Loucy (cell line): ENCODE measurements around the gene TMEM170A.

Experiments used
- H2AFZ ChIP-seq: fragments of 200-600 bp; sonication (generic); 2 replicates; pipeline ENCODE4 v1.6.0; 2016; ENCODE audit warnings: antibody characterized with exemption, mild to moderate bottlenecking, low read length, moderate library complexity
- H3F3A ChIP-seq: fragments of 200-600 bp; 2 replicates; pipeline ENCODE4 v1.6.0; 2016; ENCODE audit warnings: antibody characterized with exemption, low read depth, mild to moderate bottlenecking
- H3K27me3 ChIP-seq: fragments of 200-600 bp; sonication (generic); 2 replicates; pipeline ENCODE4 v1.6.1; 2014; ENCODE audit warnings: low read length, mild to moderate bottlenecking; ENCODE audit not compliant: insufficient read depth, poor library complexity, severe bottlenecking
- H3K36me3 ChIP-seq: fragments of 200-600 bp; sonication (generic); 2 replicates; pipeline ENCODE4 v1.6.1; 2016; ENCODE audit warnings: low read length; ENCODE audit not compliant: insufficient read depth
- H3K4me1 ChIP-seq: fragments of 200-600 bp; sonication (generic); 2 replicates; pipeline ENCODE4 v1.5.1; 2014; ENCODE audit warnings: low read length, mild to moderate bottlenecking; ENCODE audit not compliant: insufficient read depth, poor library complexity, severe bottlenecking
- H3K4me2 ChIP-seq: fragments of 200-600 bp; sonication (generic); 2 replicates; pipeline ENCODE4 v1.6.0; 2014; ENCODE audit warnings: antibody characterized with exemption, low read length, low read depth, mild to moderate bottlenecking; ENCODE audit not compliant: poor library complexity, severe bottlenecking
- H3K4me3 ChIP-seq: fragments of 200-600 bp; sonication (generic); 2 replicates; pipeline ENCODE4 v1.5.1; 2014; ENCODE audit warnings: low read length, mild to moderate bottlenecking, mixed read lengths; ENCODE audit not compliant: poor library complexity, severe bottlenecking
- H3K79me2 ChIP-seq: fragments of 200-600 bp; sonication (generic); 2 replicates; pipeline ENCODE4 v1.6.1; 2014; ENCODE audit warnings: low read length; ENCODE audit not compliant: insufficient read depth
- H3K9ac ChIP-seq: fragments of 200-600 bp; sonication (generic); 2 replicates; pipeline ENCODE4 v1.6.0; 2014; ENCODE audit warnings: mild to moderate bottlenecking, low read depth, low read length, moderate library complexity; ENCODE audit not compliant: poor library complexity, severe bottlenecking
- H3K9me2 ChIP-seq: fragments of 200-600 bp; sonication (generic); replicated peaks from 2 replicates; pipeline ENCODE4 v1.6.1; 2016; ENCODE audit warnings: low read depth, low read length, mixed read lengths
- H3K9me3 ChIP-seq: fragments of 200-600 bp; sonication (generic); 2 replicates; pipeline ENCODE4 v1.6.1; 2014; ENCODE audit warnings: mild to moderate bottlenecking, antibody characterized with exemption, low read length, low read depth; ENCODE audit not compliant: insufficient read depth
- H4K20me1 ChIP-seq: fragments of 200-600 bp; sonication (generic); 2 replicates; pipeline ENCODE4 v1.6.0; 2014; ENCODE audit warnings: antibody characterized with exemption, low read length, mild to moderate bottlenecking; ENCODE audit not compliant: insufficient read depth, poor library complexity, severe bottlenecking
- EZH2phosphoT487 ChIP-seq: fragments of 200-600 bp; IDR thresholded peaks from 2 replicates; pipeline ENCODE4 v1.6.1; 2018; ENCODE audit warnings: antibody characterized with exemption, mild to moderate bottlenecking, moderate library complexity, borderline replicate concordance
- TF ChIP-seq, protein P1 (sequence below): fragments of 200-600 bp; sonication (generic); conservative IDR thresholded peaks from 2 replicates; pipeline ENCODE4 v1.5.1; 2014; ENCODE audit warnings: mild to moderate bottlenecking, antibody characterized with exemption, low read length

Gene TMEM170A, protein sequence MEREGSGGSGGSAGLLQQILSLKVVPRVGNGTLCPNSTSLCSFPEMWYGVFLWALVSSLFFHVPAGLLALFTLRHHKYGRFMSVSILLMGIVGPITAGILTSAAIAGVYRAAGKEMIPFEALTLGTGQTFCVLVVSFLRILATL

DNA sequence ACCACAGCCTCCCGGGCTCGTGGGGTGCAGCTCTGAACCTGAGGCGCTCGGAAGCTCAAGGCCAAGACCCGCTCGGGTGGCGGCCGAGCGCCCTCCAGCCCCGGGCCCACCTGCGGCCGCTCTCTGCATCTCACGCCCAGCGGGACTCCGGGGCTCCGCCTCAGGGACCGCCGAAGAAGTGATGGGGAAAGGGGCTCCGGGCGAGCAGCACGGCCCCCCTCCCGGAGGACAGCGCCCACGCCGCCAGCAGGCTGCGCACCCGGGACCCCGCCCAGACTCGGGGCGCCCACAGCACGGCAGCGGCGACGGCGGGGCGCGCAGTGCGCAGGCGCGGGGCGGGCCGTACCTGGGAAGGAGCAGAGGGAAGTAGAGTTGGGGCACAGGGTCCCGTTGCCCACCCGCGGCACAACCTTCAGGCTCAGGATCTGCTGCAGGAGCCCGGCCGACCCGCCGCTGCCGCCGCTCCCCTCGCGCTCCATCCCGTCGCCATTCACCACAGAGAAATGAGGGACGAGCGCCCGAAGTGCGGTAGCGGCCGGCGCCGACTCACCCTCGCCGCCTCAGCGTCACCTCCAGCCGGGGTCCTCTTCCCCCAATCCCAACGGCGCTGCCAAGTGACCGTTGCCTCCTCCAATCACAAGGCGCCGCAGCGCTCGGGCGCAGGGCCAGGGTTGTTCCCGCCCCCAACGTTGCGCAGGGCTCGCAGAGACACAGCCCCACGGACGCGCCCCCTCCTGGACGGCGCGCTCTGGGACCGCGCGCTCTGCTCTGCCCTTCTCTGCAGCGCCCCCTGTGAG lies at the start of gene TMEM170A:
Gene TMEM170A, minus strand, starts transcription at position 568 of the 797 bp plus-strand sequence. Its CDS starts 89 bp downstream, at position 479.
- no peaks in the 10 kb centered on the region for H3K36me3 ChIP-seq
- H2AFZ ChIP-seq = peak within 1 kb of the TSS; percentile 86

DNA sequence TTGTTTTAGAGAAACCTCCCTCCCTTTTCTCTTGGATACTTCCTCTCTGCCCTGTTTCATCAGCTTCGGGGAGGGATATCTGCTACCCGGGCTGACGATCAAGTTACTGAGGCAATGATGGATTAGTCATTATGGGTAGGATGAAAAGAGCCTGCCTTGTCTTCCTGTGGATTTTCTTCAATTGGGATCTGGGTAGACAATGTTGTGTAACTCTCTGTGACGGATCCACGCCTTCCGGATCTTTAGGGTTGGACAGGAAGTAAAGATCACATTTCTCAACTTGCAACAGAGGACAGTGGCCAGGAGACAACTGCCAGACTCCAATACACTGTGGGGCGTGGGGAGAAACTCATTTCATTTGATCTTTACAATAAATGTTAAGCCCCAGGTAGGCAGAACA lies 42.1 kb upstream of the TMEM170A start:
- no peaks in the 10 kb centered on the region for H3K79me2 ChIP-seq
- H4K20me1 ChIP-seq = no peaks in the 10 kb centered on the region
- no peak overlapping the region for H3K4me2 ChIP-seq
- TF ChIP-seq, protein P1, sequence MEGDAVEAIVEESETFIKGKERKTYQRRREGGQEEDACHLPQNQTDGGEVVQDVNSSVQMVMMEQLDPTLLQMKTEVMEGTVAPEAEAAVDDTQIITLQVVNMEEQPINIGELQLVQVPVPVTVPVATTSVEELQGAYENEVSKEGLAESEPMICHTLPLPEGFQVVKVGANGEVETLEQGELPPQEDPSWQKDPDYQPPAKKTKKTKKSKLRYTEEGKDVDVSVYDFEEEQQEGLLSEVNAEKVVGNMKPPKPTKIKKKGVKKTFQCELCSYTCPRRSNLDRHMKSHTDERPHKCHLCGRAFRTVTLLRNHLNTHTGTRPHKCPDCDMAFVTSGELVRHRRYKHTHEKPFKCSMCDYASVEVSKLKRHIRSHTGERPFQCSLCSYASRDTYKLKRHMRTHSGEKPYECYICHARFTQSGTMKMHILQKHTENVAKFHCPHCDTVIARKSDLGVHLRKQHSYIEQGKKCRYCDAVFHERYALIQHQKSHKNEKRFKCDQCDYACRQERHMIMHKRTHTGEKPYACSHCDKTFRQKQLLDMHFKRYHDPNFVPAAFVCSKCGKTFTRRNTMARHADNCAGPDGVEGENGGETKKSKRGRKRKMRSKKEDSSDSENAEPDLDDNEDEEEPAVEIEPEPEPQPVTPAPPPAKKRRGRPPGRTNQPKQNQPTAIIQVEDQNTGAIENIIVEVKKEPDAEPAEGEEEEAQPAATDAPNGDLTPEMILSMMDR = no peak
- no peak for TF ChIP-seq EZH2phosphoT487
- H3F3A ChIP-seq = no peaks in the 10 kb centered on the region
- H3K27me3 ChIP-seq = no peaks in the 10 kb centered on the region
- no peaks in the 10 kb centered on the region for H3K4me1 ChIP-seq
- no peak overlapping the region for H2AFZ ChIP-seq
- H3K9me2 ChIP-seq = no peaks in the 10 kb centered on the region
- no peaks in the 10 kb centered on the region for H3K36me3 ChIP-seq
- H3K9me3 ChIP-seq = no peaks in the 10 kb centered on the region
- H3K4me3 ChIP-seq = no peak overlapping the region
- H3K9ac ChIP-seq = no peak overlapping the region

More for the DNA sequence above, at the start of gene TMEM170A:
- Histone ChIP-seq H4K20me1 (peaks cover 44% of the 10 kb centered on the region), H3K9ac (peak within 1 kb of the TSS; percentile 78), H3K9me3 (no peaks in the 10 kb centered on the region), H3K4me1 (peaks cover 28% of the 10 kb centered on the region), H3K9me2 (no peaks in the 10 kb centered on the region), H3F3A (no peaks in the 10 kb centered on the region), H3K4me3 (peak within 1 kb of the TSS; percentile 76), H3K27me3 (no peaks in the 10 kb centered on the region), H3K4me2 (peak within 1 kb of the TSS; percentile 76), H3K79me2 (peaks cover 45% of the 10 kb centered on the region)
- TF ChIP-seq EZH2phosphoT487 = no peak
- TF ChIP-seq, protein P1 = peak; percentile 100

DNA sequence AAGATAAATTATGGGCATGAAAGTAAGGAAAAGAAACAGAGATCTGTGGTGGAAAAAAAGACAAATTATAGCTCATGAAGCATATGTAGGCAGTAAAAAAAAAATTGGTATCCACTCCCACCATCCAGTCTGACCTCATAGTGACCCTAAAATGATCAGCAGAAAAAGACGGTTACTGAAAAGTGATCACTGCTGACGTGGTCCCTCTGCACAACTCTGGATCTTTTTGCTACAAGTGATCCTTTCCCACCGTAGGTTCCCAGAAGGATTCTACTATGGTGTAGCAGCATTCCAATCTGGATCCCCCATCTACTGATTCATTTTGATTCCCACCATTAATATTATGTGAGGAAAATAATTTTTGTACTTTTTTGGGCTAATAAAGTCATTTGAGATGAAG lies 41.6 kb upstream of the TMEM170A start:
- Histone ChIP-seq H3K9ac (no peak overlapping the region), H3K79me2 (no peaks in the 10 kb centered on the region), H3K9me2 (no peaks in the 10 kb centered on the region), H3K36me3 (no peaks in the 10 kb centered on the region), H2AFZ (no peak overlapping the region), H3K4me2 (no peak overlapping the region), H3K9me3 (no peaks in the 10 kb centered on the region), H4K20me1 (no peaks in the 10 kb centered on the region), H3F3A (no peaks in the 10 kb centered on the region), H3K27me3 (no peaks in the 10 kb centered on the region), H3K4me3 (no peak overlapping the region), H3K4me1 (no peaks in the 10 kb centered on the region)
- TF ChIP-seq EZH2phosphoT487 = no peak
- TF ChIP-seq, protein P1 = no peak
